Measurements from ENCODE around the gene SPG7.

The SPG7 gene

GRCh38 chr16:89519881-89520280 is 11.7 kb downstream of the SPG7 start:
- DNase-seq = no peak

GRCh38 chr16:89522287-89522686 is 14.1 kb downstream of the SPG7 start:
- no peak for DNase-seq

GRCh38 chr16:89523680-89524344 is 15.6 kb downstream of the SPG7 start:
- no peak for DNase-seq

- DNase-seq = no peak
Measured at GRCh38 chr16:89525146-89525913, 17.1 kb downstream of the SPG7 start.

- DNase-seq = no peak
Measured at GRCh38 chr16:89529097-89529496, 20.9 kb downstream of the SPG7 start.

- DNase-seq = no peak
Measured at GRCh38 chr16:89530401-89531381, 22.5 kb downstream of the SPG7 start.

- no peak for DNase-seq
Measured at GRCh38 chr16:89531821-89532526, 23.8 kb downstream of the SPG7 start.

GRCh38 chr16:89534252-89534756 is 26.1 kb downstream of the SPG7 start:
- DNase-seq = peak in 2 of 5 experiments; percentile 38 to 80

GRCh38 chr16:89536371-89536770 is 28.2 kb downstream of the SPG7 start:
- DNase-seq = no peak

GRCh38 chr16:89536886-89537548 is 28.8 kb downstream of the SPG7 start:
- no peak for DNase-seq

GRCh38 chr16:89537549-89537925 is 29.3 kb downstream of the SPG7 start:
- DNase-seq = no peak

- DNase-seq = no peak
Measured at GRCh38 chr16:89538286-89538685, 30.1 kb downstream of the SPG7 start.

GRCh38 chr16:89540557-89540956 is 32.4 kb downstream of the SPG7 start:
- peak in 1 of 5 experiments; percentile 34 for DNase-seq

GRCh38 chr16:89541792-89542191 is 33.6 kb downstream of the SPG7 start:
- no peak for DNase-seq

- no peak for DNase-seq
Measured at GRCh38 chr16:89544113-89544512, 35.9 kb downstream of the SPG7 start.

- DNase-seq = no peak
Measured at GRCh38 chr16:89544713-89545043, 36.5 kb downstream of the SPG7 start.

- DNase-seq = no peak
Measured at GRCh38 chr16:89545044-89545830, 37.0 kb downstream of the SPG7 start.

GRCh38 chr16:89545831-89546574 is 37.8 kb downstream of the SPG7 start:
- no peak for DNase-seq

GRCh38 chr16:89546781-89547180 is 38.6 kb downstream of the SPG7 start:
- DNase-seq = no peak

- DNase-seq = no peak
Measured at GRCh38 chr16:89547291-89547690, 39.1 kb downstream of the SPG7 start.

Measured in T-helper 2 cell (primary cell).